H9 (cell line): Measurements from ENCODE around the gene SGF29. TPM values are rescaled to one million over a fixed set of nuclear protein-coding genes. Genes with fewer than 3 reads are reported as not detected.

ENCODE experiments used
- DNase-seq: peaks from one replicate; pipeline ENCODE4 v3.0.0-alpha.2; 2017
- H2AFZ ChIP-seq: one replicate; pipeline ENCODE4 v1.6.1; 2013; ENCODE audit warnings: mild to moderate bottlenecking, low read length, control low read depth, moderate library complexity
- H2AK5ac ChIP-seq: 2 replicates; pipeline ENCODE4 v1.6.1; 2013; ENCODE audit warnings: low read length, control low read depth, mixed read lengths; ENCODE audit not compliant: insufficient read length
- H2BK120ac ChIP-seq: one replicate; pipeline ENCODE4 v1.6.1; 2013; ENCODE audit warnings: low read depth, mild to moderate bottlenecking, low read length, control low read depth, inconsistent platforms; ENCODE audit not compliant: poor library complexity, severe bottlenecking
- H2BK12ac ChIP-seq: 2 replicates; pipeline ENCODE4 v1.6.1; 2013; ENCODE audit warnings: low read length, control low read depth, mixed read lengths, low read depth; ENCODE audit not compliant: insufficient read length
- H2BK15ac ChIP-seq: 2 replicates; pipeline ENCODE4 v1.6.1; 2013; ENCODE audit warnings: low read depth, low read length, control low read depth
- H2BK20ac ChIP-seq: one replicate; pipeline ENCODE4 v1.6.1; 2013; ENCODE audit warnings: low read depth, mild to moderate bottlenecking, low read length, control low read depth, inconsistent platforms; ENCODE audit not compliant: poor library complexity, severe bottlenecking
- H2BK5ac ChIP-seq: 2 replicates; pipeline ENCODE4 v1.6.1; 2013; ENCODE audit warnings: low read length, control low read depth, mixed read lengths; ENCODE audit not compliant: insufficient read length
- H3K14ac ChIP-seq: 2 replicates; pipeline ENCODE4 v1.6.1; 2013; ENCODE audit warnings: low read length, control low read depth; ENCODE audit not compliant: insufficient read depth
- H3K18ac ChIP-seq: 2 replicates; pipeline ENCODE4 v1.6.1; 2013; ENCODE audit warnings: low read depth, mild to moderate bottlenecking, mixed read lengths, low read length, control low read depth; ENCODE audit not compliant: insufficient read length
- H3K23ac ChIP-seq: 2 replicates; pipeline ENCODE4 v1.6.1; 2013; ENCODE audit warnings: low read length, control low read depth, mixed read lengths, low read depth; ENCODE audit not compliant: insufficient read length
- H3K23me2 ChIP-seq: 2 replicates; pipeline ENCODE4 v1.6.1; 2013; ENCODE audit warnings: low read depth, mild to moderate bottlenecking, mixed read lengths, low read length, control low read depth; ENCODE audit not compliant: insufficient read length, poor library complexity, severe bottlenecking
- H3K27ac ChIP-seq: 2 replicates; pipeline ENCODE4 v1.5.1; 2013; ENCODE audit warnings: low read length, control low read depth, mixed read lengths, low read depth; ENCODE audit not compliant: insufficient read length
- H3K27me3 ChIP-seq: 2 replicates; pipeline ENCODE4 v1.6.1; 2013; ENCODE audit warnings: low read length, control low read depth, inconsistent platforms; ENCODE audit not compliant: insufficient read depth
- H3K4ac ChIP-seq: 2 replicates; pipeline ENCODE4 v1.6.1; 2013; ENCODE audit warnings: low read depth, mild to moderate bottlenecking, control low read depth, inconsistent platforms, low read length, moderate library complexity
- H3K4me1 ChIP-seq: 2 replicates; pipeline ENCODE4 v1.6.1; 2013; ENCODE audit warnings: low read length, control low read depth, inconsistent platforms; ENCODE audit not compliant: insufficient read depth
- H3K4me2 ChIP-seq: 2 replicates; pipeline ENCODE4 v1.6.1; 2013; ENCODE audit warnings: low read length, control low read depth, mixed read lengths; ENCODE audit not compliant: insufficient read length, insufficient read depth
- H3K56ac ChIP-seq: 2 replicates; pipeline ENCODE4 v1.6.1; 2013; ENCODE audit warnings: low read depth, mild to moderate bottlenecking, mixed read lengths, low read length, control low read depth; ENCODE audit not compliant: insufficient read length
- H3K79me1 ChIP-seq: 2 replicates; pipeline ENCODE4 v1.6.1; 2013; ENCODE audit warnings: low read depth, mild to moderate bottlenecking, moderate library complexity, low read length, control low read depth, inconsistent platforms; ENCODE audit not compliant: insufficient read depth, poor library complexity, severe bottlenecking
- H3K79me2 ChIP-seq: 2 replicates; pipeline ENCODE4 v1.6.1; 2013; ENCODE audit warnings: low read length, control low read depth, inconsistent platforms; ENCODE audit not compliant: insufficient read depth
- H3K9ac ChIP-seq: 2 replicates; pipeline ENCODE4 v1.6.1; 2013; ENCODE audit warnings: low read length, control low read depth, mixed read lengths; ENCODE audit not compliant: insufficient read length; ENCODE audit errors: extremely low read depth
- H3K9me3 ChIP-seq: one replicate; pipeline ENCODE4 v1.6.1; 2013; ENCODE audit warnings: low read depth, low read length, inconsistent platforms; ENCODE audit not compliant: control insufficient read depth
- H3T11ph ChIP-seq: one replicate; pipeline ENCODE4 v1.6.1; 2013; ENCODE audit warnings: mild to moderate bottlenecking, low read length, control low read depth, inconsistent platforms
- H4K20me1 ChIP-seq: one replicate; pipeline ENCODE4 v1.6.1; 2013; ENCODE audit not compliant: control insufficient read depth, insufficient read length, insufficient read depth
- H4K5ac ChIP-seq: 2 replicates; pipeline ENCODE4 v1.6.1; 2013; ENCODE audit warnings: low read depth, mild to moderate bottlenecking, mixed read lengths, low read length, control low read depth; ENCODE audit not compliant: insufficient read length
- H4K8ac ChIP-seq: replicated peaks from 2 replicates; pipeline ENCODE4 v1.6.1; 2013; ENCODE audit warnings: low read length, control low read depth, mixed read lengths, low read depth; ENCODE audit not compliant: insufficient read length
- H4K91ac ChIP-seq: 2 replicates; pipeline ENCODE4 v1.6.1; 2013; ENCODE audit warnings: low read depth, mild to moderate bottlenecking, moderate library complexity, mixed read lengths, low read length, control low read depth; ENCODE audit not compliant: insufficient read length
- H3K27ac Mint-ChIP-seq, 3 experiments: 2 replicates in 2 of 3; 3 replicates in 1 of 3; pipeline ENCODE4 v1.8.0; 2020 to 2021; ENCODE audit warnings: mixed read lengths in 3 of 3, mild to moderate bottlenecking in 1 of 3, moderate library complexity in 1 of 3
- H3K27me3 Mint-ChIP-seq: 2 replicates; pipeline ENCODE4 v1.8.0; 2021; ENCODE audit warnings: low read depth, mild to moderate bottlenecking, moderate library complexity, mixed read lengths
- H3K36me3 Mint-ChIP-seq, 3 experiments: 2 replicates in 2 of 3; 3 replicates in 1 of 3; pipeline ENCODE4 v1.8.0; 2020 to 2021; ENCODE audit warnings: low read depth in 3 of 3, mixed read lengths in 3 of 3; ENCODE audit not compliant: insufficient read depth in 1 of 3
- H3K4me1 Mint-ChIP-seq, 2 experiments: 2 replicates each; pipeline ENCODE4 v1.8.0; 2020; ENCODE audit warnings: mixed read lengths in 2 of 2
- H3K4me3 Mint-ChIP-seq, 2 experiments: 2 replicates in 1 of 2; 3 replicates in 1 of 2; pipeline ENCODE4 v1.8.0; 2020 to 2021; ENCODE audit warnings: mild to moderate bottlenecking in 2 of 2, mixed read lengths in 2 of 2, moderate library complexity in 1 of 2
- H3K9me3 Mint-ChIP-seq, 2 experiments: 2 replicates in 1 of 2; 3 replicates in 1 of 2; pipeline ENCODE4 v1.8.0; 2020; ENCODE audit warnings: mild to moderate bottlenecking in 2 of 2, mixed read lengths in 2 of 2, moderate library complexity in 1 of 2
- CTCF ChIP-seq: fragments of 200-600 bp; sonication (generic); conservative IDR thresholded peaks from 3 replicates; pipeline ENCODE4 v1.8.0; 2021; ENCODE audit warnings: antibody characterized with exemption, mild to moderate bottlenecking
- WGBS: extraction: QIAGEN DNeasy Blood & Tissue Kit; methylation state at CpG from one replicate; pipeline ENCODE4 v1.1.7; 2013; ENCODE audit warnings: missing lambda C conversion rate, low lambda C conversion rate, mixed read lengths; ENCODE audit not compliant: insufficient read length; ENCODE audit errors: extremely low coverage; 5-methylcytosine and 5-hydroxymethylcytosine counted together
- total RNA-seq: library from RNA; stranded (reverse); gene quantifications from 2 replicates; pipeline ENCODE4 v1.2.1, GENCODE V29; 2021

Gene SGF29
- total RNA-seq, 1 experiment from 2014 or later = 24.8 TPM

- Histone ChIP-seq H2AFZ (no peak overlapping the region), H3K18ac (no peak overlapping the region), H3K56ac (no peak overlapping the region), H3K23me2 (no peaks in the 10 kb centered on the region), H3K23ac (no peak overlapping the region), H2BK15ac (no peak overlapping the region), H2BK5ac (no peak overlapping the region), H2BK20ac (no peak overlapping the region), H4K20me1 (no peaks in the 10 kb centered on the region), H3K14ac (no peak overlapping the region), H3K4me1 (no peaks in the 10 kb centered on the region), H4K91ac (no peak overlapping the region), H3K9me3 (no peaks in the 10 kb centered on the region), H3K27ac (no peak overlapping the region), H3K79me2 (no peaks in the 10 kb centered on the region), H3K27me3 (no peaks in the 10 kb centered on the region), H2BK120ac (no peak overlapping the region), H2BK12ac (no peak overlapping the region), H2AK5ac (no peak overlapping the region), H3K79me1 (no peaks in the 10 kb centered on the region), H4K8ac (no peak overlapping the region), H3K4me2 (no peak overlapping the region), H3K9ac (no peak overlapping the region), H3K4ac (no peak overlapping the region), H3T11ph (no peak overlapping the region), H4K5ac (no peak overlapping the region)
- no CpG with 5 or more reads among the region's 11 CpGs for WGBS
- no peaks in the 10 kb centered on the region for H3K27me3 Mint-ChIP-seq
- H3K9me3 Mint-ChIP-seq = no peaks in the 10 kb centered on the region
- TF ChIP-seq CTCF = no peak
- no peaks in the 10 kb centered on the region for H3K4me1 Mint-ChIP-seq
- peaks cover 16 to 58% (median 32%) of the 10 kb centered on the region in 3 experiments; a peak in 6 of 7 replicates for H3K36me3 Mint-ChIP-seq
- H3K27ac Mint-ChIP-seq = no peak overlapping the region
- no peak for DNase-seq
- no peak overlapping the region for H3K4me3 Mint-ChIP-seq
These were observed 32.0 kb downstream of the SGF29 start for GRCh38 chr16:28585674-28586073.
